ENCODE data around the gene ZNF668. TPM values are rescaled to one million over a fixed set of nuclear protein-coding genes. Genes with fewer than 3 reads are reported as not detected.

Gene ZNF668
- total and polyA plus RNA-seq, 2 of the 13 experiments (the other 11 are each of a cell fraction or from before 2014, with no cell fraction given), result 3.8 to 9.8 TPM

DNA sequence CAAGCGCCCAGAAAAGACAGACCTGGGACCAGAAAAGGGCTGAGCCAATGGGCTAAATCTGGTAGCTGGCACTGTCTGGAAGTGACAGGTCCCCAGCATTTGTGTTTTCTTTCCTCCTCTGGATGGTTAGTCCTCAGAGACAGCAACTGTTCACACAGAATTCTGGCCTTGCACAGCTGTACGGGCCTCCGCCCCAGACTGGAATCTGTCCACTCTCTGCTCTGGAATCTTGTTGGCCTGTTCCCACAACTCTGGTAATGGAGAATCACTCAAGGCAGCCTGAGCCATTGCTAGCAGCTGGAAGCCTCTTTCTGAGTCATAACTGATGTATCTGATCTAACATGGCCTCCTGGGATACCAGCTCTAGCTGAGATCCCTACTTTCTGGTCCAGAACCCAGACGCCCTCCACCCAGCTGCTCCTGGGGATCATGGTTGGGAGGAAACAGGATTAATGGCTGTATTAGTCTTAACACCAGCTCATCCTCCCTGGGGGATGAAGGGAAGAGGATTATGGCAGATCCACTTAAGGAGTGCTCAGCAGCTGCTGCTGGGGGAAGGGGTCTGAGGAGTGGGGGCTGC, 9.1 kb downstream of the ZNF668 start (continued):
- TF ChIP-seq, protein P1, sequence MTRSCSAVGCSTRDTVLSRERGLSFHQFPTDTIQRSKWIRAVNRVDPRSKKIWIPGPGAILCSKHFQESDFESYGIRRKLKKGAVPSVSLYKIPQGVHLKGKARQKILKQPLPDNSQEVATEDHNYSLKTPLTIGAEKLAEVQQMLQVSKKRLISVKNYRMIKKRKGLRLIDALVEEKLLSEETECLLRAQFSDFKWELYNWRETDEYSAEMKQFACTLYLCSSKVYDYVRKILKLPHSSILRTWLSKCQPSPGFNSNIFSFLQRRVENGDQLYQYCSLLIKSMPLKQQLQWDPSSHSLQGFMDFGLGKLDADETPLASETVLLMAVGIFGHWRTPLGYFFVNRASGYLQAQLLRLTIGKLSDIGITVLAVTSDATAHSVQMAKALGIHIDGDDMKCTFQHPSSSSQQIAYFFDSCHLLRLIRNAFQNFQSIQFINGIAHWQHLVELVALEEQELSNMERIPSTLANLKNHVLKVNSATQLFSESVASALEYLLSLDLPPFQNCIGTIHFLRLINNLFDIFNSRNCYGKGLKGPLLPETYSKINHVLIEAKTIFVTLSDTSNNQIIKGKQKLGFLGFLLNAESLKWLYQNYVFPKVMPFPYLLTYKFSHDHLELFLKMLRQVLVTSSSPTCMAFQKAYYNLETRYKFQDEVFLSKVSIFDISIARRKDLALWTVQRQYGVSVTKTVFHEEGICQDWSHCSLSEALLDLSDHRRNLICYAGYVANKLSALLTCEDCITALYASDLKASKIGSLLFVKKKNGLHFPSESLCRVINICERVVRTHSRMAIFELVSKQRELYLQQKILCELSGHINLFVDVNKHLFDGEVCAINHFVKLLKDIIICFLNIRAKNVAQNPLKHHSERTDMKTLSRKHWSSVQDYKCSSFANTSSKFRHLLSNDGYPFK (CRISPR knock-in tag; IDR thresholded peaks at IDR 0.05; ENCODE audit: borderline replicate concordance), result no peak
- TF ChIP-seq, protein P2, sequence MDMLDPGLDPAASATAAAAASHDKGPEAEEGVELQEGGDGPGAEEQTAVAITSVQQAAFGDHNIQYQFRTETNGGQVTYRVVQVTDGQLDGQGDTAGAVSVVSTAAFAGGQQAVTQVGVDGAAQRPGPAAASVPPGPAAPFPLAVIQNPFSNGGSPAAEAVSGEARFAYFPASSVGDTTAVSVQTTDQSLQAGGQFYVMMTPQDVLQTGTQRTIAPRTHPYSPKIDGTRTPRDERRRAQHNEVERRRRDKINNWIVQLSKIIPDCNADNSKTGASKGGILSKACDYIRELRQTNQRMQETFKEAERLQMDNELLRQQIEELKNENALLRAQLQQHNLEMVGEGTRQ (IDR thresholded peaks at IDR 0.05; ENCODE audit: low read depth, low read length), result no peak
- TF ChIP-seq, protein P2 (CRISPR knock-in tag; IDR thresholded peaks at IDR 0.05; ENCODE audit: borderline replicate concordance), result no peak
- no peak for TF ChIP-seq ZNF839 (CRISPR knock-in tag; IDR thresholded peaks at IDR 0.05; ENCODE audit: borderline replicate concordance)
- no peak for TF ChIP-seq ZSCAN22 (CRISPR knock-in tag; IDR thresholded peaks at IDR 0.05)
- no peak for TF ChIP-seq GATAD2A (CRISPR knock-in tag; IDR thresholded peaks at IDR 0.05)
- TF ChIP-seq ZNF383 (CRISPR knock-in tag; IDR thresholded peaks at IDR 0.05; ENCODE audit: borderline replicate concordance), result no peak
- TF ChIP-seq MIER3 (CRISPR knock-in tag; IDR thresholded peaks at IDR 0.05; ENCODE audit: borderline replicate concordance), result no peak
- no peak for TF ChIP-seq DMAP1 (CRISPR knock-in tag; IDR thresholded peaks at IDR 0.05)
- TF ChIP-seq MED8 (CRISPR knock-in tag; IDR thresholded peaks at IDR 0.05; ENCODE audit: insufficient replicate concordance), result no peak

Measured in HepG2 (cell line).